ENCODE data around the gene CCDC92. TPM values are rescaled to one million over a fixed set of nuclear protein-coding genes. Genes with fewer than 3 reads are reported as not detected.

CCDC92 gene
- total and polyA plus RNA-seq, 3 donors from 2014 or later: 63.6 to 140 (median 79.1) TPM

GRCh38 chr12:123894823-123895345 is 77.7 kb downstream of the CCDC92 start:
- Histone ChIP-seq H3K27ac (no peak overlapping the region), H3K4me1 (no peaks in the 10 kb centered on the region), H3K9me3 (no peaks in the 10 kb centered on the region), H3K36me3 (ENCODE audit: low read depth, missing control alignments) (no peaks in the 10 kb centered on the region), H3K4me3 (no peak overlapping the region), H3K27me3 (no peaks in the 10 kb centered on the region)
- TF ChIP-seq CTCF (IDR thresholded peaks at IDR 0.05) (no peak), POLR2A (IDR thresholded peaks at IDR 0.05) (no peak)
- DNase-seq: no peak
- intact Hi-C loops (cut with DNase I; ENCODE audit: low total_unique reads): no loop called here
- WGBS, 2 donors: 23 to 44% methylated on average over 4 of the region's 4 CpGs

GRCh38 chr12:123893276-123893675 is 79.4 kb downstream of the CCDC92 start:
- H3K36me3 ChIP-seq (ENCODE audit: low read depth, missing control alignments): no peaks in the 10 kb centered on the region
- DNase-seq: no peak
- no peaks in the 10 kb centered on the region for H3K4me1 ChIP-seq
- TF ChIP-seq CTCF (IDR thresholded peaks at IDR 0.05) (no peak), POLR2A (IDR thresholded peaks at IDR 0.05) (no peak)
- no peak overlapping the region for H3K4me3 ChIP-seq
- intact Hi-C loops (cut with DNase I; ENCODE audit: low total_unique reads): no loop called here
- no peak overlapping the region for H3K27ac ChIP-seq
- H3K27me3 ChIP-seq: no peaks in the 10 kb centered on the region
- no peaks in the 10 kb centered on the region for H3K9me3 ChIP-seq
- WGBS, 2 donors: 94 to 100% methylated on average over 3 to 9 of the region's 9 CpGs

GRCh38 chr12:123892853-123893252 is 79.8 kb downstream of the CCDC92 start:
- no peak for TF ChIP-seq CTCF (IDR thresholded peaks at IDR 0.05)
- no peak for TF ChIP-seq POLR2A (IDR thresholded peaks at IDR 0.05)
- Histone ChIP-seq H3K27ac (no peak overlapping the region), H3K4me3 (no peak overlapping the region), H3K4me1 (no peaks in the 10 kb centered on the region), H3K36me3 (ENCODE audit: low read depth, missing control alignments) (no peaks in the 10 kb centered on the region), H3K9me3 (no peaks in the 10 kb centered on the region), H3K27me3 (no peaks in the 10 kb centered on the region)
- no peak for DNase-seq
- WGBS, 2 donors: 73 to 77% methylated on average over 10 of the region's 10 CpGs
- intact Hi-C loops (cut with DNase I; ENCODE audit: low total_unique reads): no loop called here

- no peak overlapping the region for H3K4me3 ChIP-seq
- DNase-seq: no peak
- WGBS, 2 donors: 94 to 99% methylated on average over 9 of the region's 9 CpGs
- H3K27ac ChIP-seq: no peak overlapping the region
- no peaks in the 10 kb centered on the region for H3K27me3 ChIP-seq
- H3K36me3 ChIP-seq (ENCODE audit: low read depth, missing control alignments): no peaks in the 10 kb centered on the region
- H3K4me1 ChIP-seq: no peaks in the 10 kb centered on the region
- no peaks in the 10 kb centered on the region for H3K9me3 ChIP-seq
- TF ChIP-seq POLR2A (IDR thresholded peaks at IDR 0.05): no peak
- TF ChIP-seq CTCF (IDR thresholded peaks at IDR 0.05): no peak
- intact Hi-C loops (cut with DNase I; ENCODE audit: low total_unique reads): no loop called here
Observed at GRCh38 chr12:123892180-123892559, 80.5 kb downstream of the CCDC92 start.

GRCh38 chr12:123891516-123892179 is 81.0 kb downstream of the CCDC92 start:
- H3K27me3 ChIP-seq: no peaks in the 10 kb centered on the region
- no peak overlapping the region for H3K27ac ChIP-seq
- intact Hi-C loops (cut with DNase I; ENCODE audit: low total_unique reads): no loop called here
- no peaks in the 10 kb centered on the region for H3K4me1 ChIP-seq
- H3K4me3 ChIP-seq: no peak overlapping the region
- DNase-seq: no peak
- H3K9me3 ChIP-seq: no peaks in the 10 kb centered on the region
- WGBS, 2 donors: 75 to 82% methylated on average over 15 of the region's 15 CpGs
- H3K36me3 ChIP-seq (ENCODE audit: low read depth, missing control alignments): no peaks in the 10 kb centered on the region
- no peak for TF ChIP-seq CTCF (IDR thresholded peaks at IDR 0.05)
- TF ChIP-seq POLR2A (IDR thresholded peaks at IDR 0.05): no peak

Measured in testis (tissue), 3 donors.